NCI-H2029 treated with DMSO at 0.1 percent for 48 hours (cell line): Measurements from ENCODE around the gene CSN1S1.

Source experiments
- DNase-seq: peaks from one replicate; lab custom pipeline; 2025; lab: John Stamatoyannopoulos, UW

CSN1S1 gene

DNA sequence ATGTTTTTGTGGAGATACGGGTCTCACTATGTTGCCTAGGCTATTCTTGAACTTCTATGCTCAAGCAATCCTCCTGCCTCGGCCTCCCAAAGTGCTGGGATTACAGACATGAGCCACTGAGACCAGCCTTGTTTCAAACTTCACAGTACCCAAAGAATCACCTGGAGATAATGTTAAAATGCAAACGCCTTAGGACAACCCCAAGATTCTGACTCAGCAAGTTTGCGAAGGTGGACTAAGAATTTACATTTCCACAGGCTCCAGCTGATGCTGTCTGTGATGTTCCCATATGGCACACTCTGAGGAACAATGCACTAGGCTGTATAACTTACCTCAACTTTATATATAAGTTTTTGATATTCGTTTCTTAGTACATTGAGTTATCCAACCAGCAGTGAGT lies 63.9 kb downstream of the CSN1S1 start:
- DNase-seq: no peak

DNA sequence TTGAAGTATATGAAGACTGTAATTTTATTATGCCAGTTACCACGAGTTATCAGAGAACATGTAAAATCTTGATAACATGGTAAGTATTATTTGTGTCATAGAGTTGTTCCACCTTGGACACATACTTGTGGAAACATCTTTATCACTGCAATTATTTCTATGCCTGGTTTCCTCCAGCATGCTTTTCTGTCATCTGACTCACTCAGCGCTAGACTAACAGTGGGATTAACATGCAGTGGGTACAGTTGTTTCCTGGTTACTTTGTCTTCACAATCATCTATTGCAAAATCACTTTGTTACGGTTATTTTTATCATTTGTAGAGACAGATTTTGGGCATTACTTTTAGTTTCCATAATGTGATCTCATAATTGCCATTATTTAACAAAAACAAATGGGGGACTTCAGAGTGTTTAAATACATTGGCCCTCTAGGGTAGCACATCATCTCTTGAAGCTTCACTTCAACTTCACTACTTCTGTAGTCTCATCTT lies 64.7 kb downstream of the CSN1S1 start, which contains the start of gene STATH:
TSS of gene STATH (plus strand) at position 441 of the 491 bp plus-strand sequence. CDS start 2,472 bp downstream, outside the sequence.
- DNase-seq: no peak
